WTC11 (cell line): ENCODE results near the gene NPAS3. TPM values are rescaled to one million over a fixed set of nuclear protein-coding genes. Genes with fewer than 3 reads are reported as not detected.

Source experiments
- ATAC-seq: fragments of 200-7000 bp; cut with Tn5 transposase; 2 replicates; pipeline ENCODE4 v1.10.0; 2021; ENCODE audit warnings: mild to moderate bottlenecking, moderate library complexity
- CTCF ChIA-PET: fragments of 300-600 bp; sonication (Branson Sonifier 250); formaldehyde crosslinking; loops from one replicate; lab custom pipeline; 2021; ENCODE audit warnings: antibody characterized with exemption; lab: Charles Lee
- POLR2A ChIA-PET: fragments of 350-600 bp; sonication (Branson Sonifier 250); formaldehyde crosslinking; loops from one replicate; lab custom pipeline; 2021; ENCODE audit warnings: antibody characterized with exemption; lab: Charles Lee
- DNase-seq: peaks from one replicate; pipeline ENCODE4 v3.0.0; 2021; ENCODE audit warnings: low spot score
- H3K27ac Mint-ChIP-seq: 2 replicates; pipeline ENCODE4 v1.8.0; 2021; ENCODE audit warnings: mixed read lengths
- H3K27me3 Mint-ChIP-seq: 2 replicates; pipeline ENCODE4 v1.8.0; 2021; ENCODE audit warnings: low read depth, mild to moderate bottlenecking, moderate library complexity, mixed read lengths
- H3K36me3 Mint-ChIP-seq: 2 replicates; pipeline ENCODE4 v1.8.0; 2021; ENCODE audit warnings: mixed read lengths
- H3K4me1 Mint-ChIP-seq: 2 replicates; pipeline ENCODE4 v1.8.0; 2022; ENCODE audit warnings: mixed read lengths
- H3K4me3 Mint-ChIP-seq: 2 replicates; pipeline ENCODE4 v1.8.0; 2021; ENCODE audit warnings: mild to moderate bottlenecking, moderate library complexity, mixed read lengths
- H3K9me3 Mint-ChIP-seq: 2 replicates; pipeline ENCODE4 v1.8.0; 2021; ENCODE audit warnings: mixed read lengths
- AR ChIP-seq: fragments of 250-450 bp; sonication (Bioruptor Pico); IDR thresholded peaks from 2 replicates; pipeline ENCODE4 v1.9.0; 2021; ENCODE audit warnings: mild to moderate bottlenecking
- ARID4B ChIP-seq: sonication (generic); formaldehyde crosslinking; IDR thresholded peaks from 2 replicates; pipeline ENCODE4 v1.8.0; 2023; ENCODE audit warnings: missing genetic modification reagents, mild to moderate bottlenecking, borderline replicate concordance
- ATF1 ChIP-seq: sonication (generic); formaldehyde crosslinking; IDR thresholded peaks from 2 replicates; pipeline ENCODE4 v1.8.1; 2023; ENCODE audit warnings: mild to moderate bottlenecking, moderate library complexity, missing genetic modification reagents
- ATF6 ChIP-seq: sonication (generic); formaldehyde crosslinking; IDR thresholded peaks from 2 replicates; pipeline ENCODE4 v1.8.1; 2023; ENCODE audit warnings: mild to moderate bottlenecking, missing genetic modification reagents
- CREB1 ChIP-seq: sonication (generic); formaldehyde crosslinking; IDR thresholded peaks from 2 replicates; pipeline ENCODE4 v1.8.0; 2023; ENCODE audit warnings: mild to moderate bottlenecking, missing genetic modification reagents
- FOXJ3 ChIP-seq: sonication (generic); formaldehyde crosslinking; IDR thresholded peaks from 2 replicates; pipeline ENCODE4 v1.9.0; 2021; ENCODE audit warnings: missing genetic modification reagents, mild to moderate bottlenecking, borderline replicate concordance
- NFATC4 ChIP-seq: fragments of 250-450 bp; sonication (Bioruptor Pico); IDR thresholded peaks from 2 replicates; pipeline ENCODE4 v1.9.0; 2021; ENCODE audit warnings: mild to moderate bottlenecking
- NR2C2 ChIP-seq: sonication (generic); formaldehyde crosslinking; IDR thresholded peaks from 2 replicates; pipeline ENCODE4 v1.8.0; 2022; ENCODE audit warnings: mild to moderate bottlenecking, missing genetic modification reagents
- PRRX2 ChIP-seq: fragments of 250-450 bp; sonication (Bioruptor Pico); IDR thresholded peaks from 2 replicates; pipeline ENCODE4 v1.8.0; 2021; ENCODE audit warnings: mild to moderate bottlenecking
- ZNF232 ChIP-seq: sonication (generic); formaldehyde crosslinking; IDR thresholded peaks from 2 replicates; pipeline ENCODE4 v1.8.0; 2022; ENCODE audit warnings: mild to moderate bottlenecking, missing genetic modification reagents
- ZNF416 ChIP-seq: fragments of 250-450 bp; sonication (Bioruptor Pico); IDR thresholded peaks from 2 replicates; pipeline ENCODE4 v1.9.0; 2021; ENCODE audit warnings: mild to moderate bottlenecking, inconsistent platforms
- ZNF423 ChIP-seq: fragments of 250-450 bp; sonication (Bioruptor Pico); IDR thresholded peaks from 2 replicates; pipeline ENCODE4 v2.1.2; 2022; ENCODE audit warnings: mild to moderate bottlenecking, moderate library complexity
- total RNA-seq: library from RNA; stranded (reverse); gene quantifications from 3 replicates; pipeline ENCODE4 v1.2.3, GENCODE V29; 2021
- TF ChIP-seq, protein P1 (sequence below): sonication (generic); formaldehyde crosslinking; IDR thresholded peaks from 2 replicates; pipeline ENCODE4 v1.8.1; 2023; ENCODE audit warnings: mild to moderate bottlenecking, missing genetic modification reagents
- TF ChIP-seq, protein P2 (sequence below): sonication (generic); formaldehyde crosslinking; IDR thresholded peaks from 2 replicates; pipeline ENCODE4 v1.8.1; 2023; ENCODE audit warnings: mild to moderate bottlenecking, missing genetic modification reagents, borderline replicate concordance

The NPAS3 gene
- total RNA-seq, 1 experiment from 2014 or later = 3.2 TPM

DNA sequence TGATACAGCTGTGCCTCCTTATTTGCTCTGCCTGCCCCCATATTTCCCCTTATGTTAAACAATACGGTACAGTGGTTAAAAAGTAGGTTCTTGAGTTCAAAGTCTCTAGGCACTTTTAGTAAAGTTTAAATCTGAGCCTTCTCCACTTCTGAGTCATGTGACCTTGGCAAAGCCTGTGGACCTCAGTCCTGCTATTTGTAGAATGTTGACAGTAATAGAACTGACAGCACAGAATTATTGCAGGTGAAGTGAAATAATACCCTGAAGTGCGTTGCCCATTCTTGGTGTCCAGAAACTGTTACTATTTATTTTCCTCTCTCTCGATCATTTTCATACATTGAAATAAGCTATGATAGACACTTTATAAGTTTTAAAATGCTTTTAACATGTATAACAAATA lies 512.5 kb downstream of the NPAS3 start:
- ATAC-seq = no peak
- no peak overlapping the region for H3K4me3 Mint-ChIP-seq
- DNase-seq = no peak
- no peaks in the 10 kb centered on the region for H3K36me3 Mint-ChIP-seq
- CTCF ChIA-PET = no interaction called here
- no peaks in the 10 kb centered on the region for H3K9me3 Mint-ChIP-seq
- peaks cover 36% of the 10 kb centered on the region for H3K4me1 Mint-ChIP-seq
- no peaks in the 10 kb centered on the region for H3K27me3 Mint-ChIP-seq
- no peak overlapping the region for H3K27ac Mint-ChIP-seq
- TF ChIP-seq ARID4B = no peak
- no peak for TF ChIP-seq PRRX2 (CRISPR knock-in tag)
- TF ChIP-seq, protein P1, sequence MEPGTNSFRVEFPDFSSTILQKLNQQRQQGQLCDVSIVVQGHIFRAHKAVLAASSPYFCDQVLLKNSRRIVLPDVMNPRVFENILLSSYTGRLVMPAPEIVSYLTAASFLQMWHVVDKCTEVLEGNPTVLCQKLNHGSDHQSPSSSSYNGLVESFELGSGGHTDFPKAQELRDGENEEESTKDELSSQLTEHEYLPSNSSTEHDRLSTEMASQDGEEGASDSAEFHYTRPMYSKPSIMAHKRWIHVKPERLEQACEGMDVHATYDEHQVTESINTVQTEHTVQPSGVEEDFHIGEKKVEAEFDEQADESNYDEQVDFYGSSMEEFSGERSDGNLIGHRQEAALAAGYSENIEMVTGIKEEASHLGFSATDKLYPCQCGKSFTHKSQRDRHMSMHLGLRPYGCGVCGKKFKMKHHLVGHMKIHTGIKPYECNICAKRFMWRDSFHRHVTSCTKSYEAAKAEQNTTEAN (CRISPR knock-in tag) = no peak
- no peak for TF ChIP-seq CREB1
- TF ChIP-seq AR (CRISPR knock-in tag) = no peak
- no peak for TF ChIP-seq ZNF416 (CRISPR knock-in tag)
- no peak for TF ChIP-seq ATF6 (CRISPR knock-in tag)
- no peak for TF ChIP-seq NFATC4 (CRISPR knock-in tag)
- no peak for TF ChIP-seq NR2C2
- TF ChIP-seq ATF1 (CRISPR knock-in tag) = no peak
- TF ChIP-seq FOXJ3 (CRISPR knock-in tag) = no peak
- TF ChIP-seq ZNF423 (CRISPR knock-in tag) = no peak
- TF ChIP-seq ZNF232 = no peak
- TF ChIP-seq, protein P2, sequence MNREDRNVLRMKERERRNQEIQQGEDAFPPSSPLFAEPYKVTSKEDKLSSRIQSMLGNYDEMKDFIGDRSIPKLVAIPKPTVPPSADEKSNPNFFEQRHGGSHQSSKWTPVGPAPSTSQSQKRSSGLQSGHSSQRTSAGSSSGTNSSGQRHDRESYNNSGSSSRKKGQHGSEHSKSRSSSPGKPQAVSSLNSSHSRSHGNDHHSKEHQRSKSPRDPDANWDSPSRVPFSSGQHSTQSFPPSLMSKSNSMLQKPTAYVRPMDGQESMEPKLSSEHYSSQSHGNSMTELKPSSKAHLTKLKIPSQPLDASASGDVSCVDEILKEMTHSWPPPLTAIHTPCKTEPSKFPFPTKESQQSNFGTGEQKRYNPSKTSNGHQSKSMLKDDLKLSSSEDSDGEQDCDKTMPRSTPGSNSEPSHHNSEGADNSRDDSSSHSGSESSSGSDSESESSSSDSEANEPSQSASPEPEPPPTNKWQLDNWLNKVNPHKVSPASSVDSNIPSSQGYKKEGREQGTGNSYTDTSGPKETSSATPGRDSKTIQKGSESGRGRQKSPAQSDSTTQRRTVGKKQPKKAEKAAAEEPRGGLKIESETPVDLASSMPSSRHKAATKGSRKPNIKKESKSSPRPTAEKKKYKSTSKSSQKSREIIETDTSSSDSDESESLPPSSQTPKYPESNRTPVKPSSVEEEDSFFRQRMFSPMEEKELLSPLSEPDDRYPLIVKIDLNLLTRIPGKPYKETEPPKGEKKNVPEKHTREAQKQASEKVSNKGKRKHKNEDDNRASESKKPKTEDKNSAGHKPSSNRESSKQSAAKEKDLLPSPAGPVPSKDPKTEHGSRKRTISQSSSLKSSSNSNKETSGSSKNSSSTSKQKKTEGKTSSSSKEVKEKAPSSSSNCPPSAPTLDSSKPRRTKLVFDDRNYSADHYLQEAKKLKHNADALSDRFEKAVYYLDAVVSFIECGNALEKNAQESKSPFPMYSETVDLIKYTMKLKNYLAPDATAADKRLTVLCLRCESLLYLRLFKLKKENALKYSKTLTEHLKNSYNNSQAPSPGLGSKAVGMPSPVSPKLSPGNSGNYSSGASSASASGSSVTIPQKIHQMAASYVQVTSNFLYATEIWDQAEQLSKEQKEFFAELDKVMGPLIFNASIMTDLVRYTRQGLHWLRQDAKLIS (CRISPR knock-in tag) = no peak
- TF ChIP-seq, all 79 proteins: peak for 0
- POLR2A ChIA-PET = no interaction called here
